Activated CD4-positive, alpha-beta T cell treated with anti-CD3 and anti-CD28 coated beads, Interleukin-2, amount 50 U/mL, for 1 hour (primary cell): ENCODE results near the gene RALGAPA1.

Experiments
- DNase-seq: peaks from one replicate; pipeline ENCODE4 v3.0.0-alpha.2; 2020

Gene RALGAPA1

GRCh38 chr14:35533357-35534207 lies 275.5 kb downstream of the RALGAPA1 start, which contains the start of gene INSM2:
TSS of gene INSM2 (plus strand) at chr14:35534164. CDS start at chr14:35534253, 89 bp downstream.
- peak; percentile 46 for DNase-seq

- DNase-seq, result no peak
These were observed 276.2 kb downstream of the RALGAPA1 start for GRCh38 chr14:35532783-35533356.

- DNase-seq, result no peak
These were observed 276.9 kb downstream of the RALGAPA1 start for GRCh38 chr14:35531960-35532747.

GRCh38 chr14:35526962-35527361 lies 282.1 kb downstream of the RALGAPA1 start:
- DNase-seq, result no peak

- DNase-seq, result no peak
These were observed 283.4 kb downstream of the RALGAPA1 start for GRCh38 chr14:35525695-35526094.

GRCh38 chr14:35519986-35520385 lies 289.1 kb downstream of the RALGAPA1 start:
- DNase-seq, result no peak

GRCh38 chr14:35515916-35516315 lies 293.2 kb downstream of the RALGAPA1 start:
- DNase-seq, result no peak

- no peak for DNase-seq
These were observed 296.3 kb downstream of the RALGAPA1 start for GRCh38 chr14:35512765-35513164.

GRCh38 chr14:35509846-35510245 lies 299.2 kb downstream of the RALGAPA1 start:
- DNase-seq, result no peak

GRCh38 chr14:35506927-35507326 lies 302.2 kb downstream of the RALGAPA1 start:
- no peak for DNase-seq

- no peak for DNase-seq
These were observed 302.6 kb downstream of the RALGAPA1 start for GRCh38 chr14:35506461-35506860.

- DNase-seq, result no peak
These were observed 304.8 kb downstream of the RALGAPA1 start for GRCh38 chr14:35504260-35504659.

GRCh38 chr14:35503646-35504045 lies 305.4 kb downstream of the RALGAPA1 start:
- DNase-seq, result no peak

- DNase-seq, result no peak
These were observed 309.9 kb downstream of the RALGAPA1 start for GRCh38 chr14:35499180-35499579.

- DNase-seq, result no peak
These were observed 313.8 kb downstream of the RALGAPA1 start for GRCh38 chr14:35495278-35495677.

GRCh38 chr14:35492569-35493014 lies 316.5 kb downstream of the RALGAPA1 start:
- no peak for DNase-seq
